HuH-7.5 (cell line): ENCODE measurements around the gene MAL.
"Not testable (repeated sequence)": the region's sequence is repeated elsewhere in the genome, so short reads cannot be mapped to it uniquely, and the experiment has no call there.

Source experiments
- DNase-seq: peaks from one replicate; pipeline ENCODE4 v3.0.0; 2011; ENCODE audit warnings: low spot score

The MAL gene

GRCh38 chr2:95032868-95033603 is 7.5 kb downstream of the MAL start:
- no peak for DNase-seq

DNA sequence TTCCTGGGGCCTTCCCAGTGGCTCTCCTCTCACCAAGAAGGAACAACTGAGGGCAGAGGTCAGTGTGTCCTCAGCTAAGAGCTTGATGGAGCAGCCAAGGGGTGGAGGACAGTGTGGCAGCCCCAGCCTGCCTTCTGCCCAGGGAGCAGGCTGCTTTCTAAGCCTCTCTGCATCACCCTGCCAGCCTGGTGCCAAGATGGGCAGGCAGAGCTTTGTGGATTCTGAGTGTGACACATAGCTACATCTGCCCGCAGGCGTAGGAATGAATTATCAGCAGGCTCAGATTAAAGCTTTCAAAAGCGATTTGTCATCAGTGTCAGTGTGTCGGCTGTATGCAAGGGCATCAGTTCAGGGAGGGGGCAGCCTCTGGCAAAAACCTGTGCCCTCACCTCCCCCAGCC is 8.7 kb downstream of the MAL start:
- no peak for DNase-seq

- no peak for DNase-seq
Measured at GRCh38 chr2:95034818-95035217, 9.3 kb downstream of the MAL start.

DNA sequence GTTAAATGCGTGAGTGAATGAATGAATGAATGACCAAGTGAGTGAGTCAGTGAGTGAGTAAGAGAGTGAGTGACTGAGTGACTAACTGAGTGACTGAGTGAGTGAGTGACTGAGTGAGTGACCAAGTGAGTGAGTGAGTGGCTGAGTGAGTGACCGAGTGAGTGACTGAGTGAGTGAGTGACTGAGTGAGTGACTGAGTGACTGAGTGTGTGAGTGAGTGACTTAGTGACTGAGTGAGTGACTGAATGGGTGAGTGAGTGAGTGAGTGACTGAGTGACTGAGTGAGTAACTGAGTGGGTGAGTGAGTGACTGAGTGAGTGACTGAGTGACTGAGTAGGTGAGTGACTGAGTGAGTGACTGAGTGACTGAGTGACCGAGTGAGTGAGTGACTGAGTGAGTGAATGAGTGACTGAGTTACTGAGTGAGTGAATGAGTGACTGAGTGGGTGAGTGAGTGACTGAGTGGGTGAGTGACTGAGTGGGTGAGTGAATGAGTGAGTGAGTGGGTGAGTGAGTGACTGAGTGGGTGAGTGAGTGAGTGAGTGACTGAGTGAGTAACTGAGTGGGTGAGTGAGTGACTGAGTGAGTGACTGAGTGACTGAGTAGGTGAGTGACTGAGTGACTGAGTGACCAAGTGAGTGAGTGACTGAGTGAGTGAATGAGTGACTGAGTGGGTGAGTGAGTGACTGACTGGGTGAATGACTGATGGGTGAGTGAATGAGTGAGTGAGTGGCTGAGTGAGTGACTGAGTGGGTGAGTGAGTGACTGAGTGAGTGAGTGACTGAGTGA is 11.3 kb downstream of the MAL start:
- DNase-seq = no peak

DNA sequence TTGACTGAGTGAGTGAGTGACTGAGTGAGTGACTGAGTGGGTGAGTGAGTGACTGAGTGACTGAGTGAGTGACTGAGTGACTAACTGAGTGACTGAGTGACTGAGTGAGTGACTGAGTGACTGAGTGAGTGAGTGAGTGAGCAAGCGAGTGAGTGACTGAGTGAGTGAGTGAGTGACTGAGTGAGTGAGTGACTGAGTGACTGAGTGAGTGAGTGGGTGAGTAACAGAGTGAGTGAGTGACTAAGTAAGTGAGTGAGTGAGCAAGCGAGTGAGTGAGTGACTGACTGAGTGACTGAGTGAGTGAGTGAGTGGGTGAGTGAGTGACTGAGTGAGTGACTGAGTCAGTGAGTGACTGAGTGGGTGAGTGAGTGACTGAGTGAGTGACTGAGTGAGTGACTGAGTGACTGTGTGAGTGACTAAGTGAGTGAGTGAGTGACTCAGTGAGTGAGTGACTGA is 11.9 kb downstream of the MAL start:
- no peak for DNase-seq

- DNase-seq = not testable (repeated sequence)
Measured at GRCh38 chr2:95037841-95038585, 12.5 kb downstream of the MAL start.

- no peak for DNase-seq
Measured at GRCh38 chr2:95038635-95039298, 13.3 kb downstream of the MAL start.

- DNase-seq = no peak
Measured at GRCh38 chr2:95039363-95039762, 13.9 kb downstream of the MAL start.

- no peak for DNase-seq
Measured at GRCh38 chr2:95039978-95040377, 14.5 kb downstream of the MAL start.

GRCh38 chr2:95040426-95040825 is 14.9 kb downstream of the MAL start:
- DNase-seq = no peak

DNA sequence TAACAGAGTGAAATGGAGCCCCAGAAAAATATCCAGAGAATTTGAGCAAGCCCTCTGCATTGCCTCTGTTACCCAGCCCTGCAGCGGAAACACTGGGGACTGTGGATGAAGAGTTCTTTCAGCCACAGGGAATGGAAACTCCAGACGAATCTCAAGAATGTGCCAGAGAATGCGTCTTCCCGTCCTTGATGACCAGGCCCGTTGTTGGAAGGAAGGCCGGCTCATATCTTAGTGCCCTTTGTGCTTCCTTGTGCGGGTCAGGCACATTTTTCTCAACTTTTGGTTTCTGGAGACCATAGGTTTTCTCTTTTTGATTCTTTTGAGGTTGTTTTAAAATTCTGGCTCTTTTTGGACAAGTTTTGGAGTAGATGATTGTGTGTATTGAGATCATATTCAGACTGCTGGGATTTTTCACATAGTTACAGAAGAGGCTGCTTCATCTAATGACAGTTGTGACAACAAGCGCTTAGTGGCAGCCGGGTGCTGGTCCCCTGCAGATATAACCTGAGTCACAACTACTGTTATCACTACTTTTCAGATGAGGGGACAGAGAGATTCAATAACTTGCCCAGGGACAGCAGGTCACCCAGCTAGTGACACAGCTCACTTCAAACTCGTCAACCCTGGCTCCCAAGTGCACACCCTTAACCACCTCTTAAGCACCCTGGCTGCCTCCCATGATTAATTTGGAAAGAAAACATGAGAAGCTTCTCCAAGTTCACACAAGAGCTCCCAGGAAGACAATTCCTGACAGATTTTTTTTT is 15.7 kb downstream of the MAL start:
- no peak for DNase-seq

DNA sequence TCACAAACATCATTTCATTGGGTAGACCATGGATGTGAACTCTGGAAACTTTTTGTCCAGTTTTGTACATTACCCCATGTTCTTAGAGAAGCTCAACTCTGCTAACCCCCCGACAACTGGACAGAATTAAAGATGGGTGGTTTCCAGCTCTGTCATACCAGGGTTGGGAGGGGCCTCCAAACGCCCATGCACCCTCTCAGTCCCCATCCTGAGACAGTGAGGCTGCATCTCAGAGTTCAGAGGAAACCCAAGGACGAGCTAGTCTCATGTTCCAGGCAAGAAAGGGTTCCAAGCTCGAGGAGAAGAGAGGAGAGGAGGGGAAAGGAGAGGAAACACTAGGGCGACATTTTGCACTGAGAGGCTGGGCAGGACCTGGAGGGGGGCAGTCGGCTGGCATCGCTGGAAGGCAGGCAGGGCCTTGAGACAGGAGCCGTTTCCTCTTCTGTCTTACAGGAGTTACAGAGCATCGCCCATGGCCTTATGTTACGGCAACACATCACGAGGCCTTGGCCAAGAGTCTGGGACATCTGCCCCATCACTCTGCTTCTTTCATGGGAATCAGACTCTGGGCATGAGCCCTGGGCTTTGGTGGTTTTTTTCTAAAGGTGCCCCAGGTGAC is 16.4 kb downstream of the MAL start:
- DNase-seq = no peak

DNA sequence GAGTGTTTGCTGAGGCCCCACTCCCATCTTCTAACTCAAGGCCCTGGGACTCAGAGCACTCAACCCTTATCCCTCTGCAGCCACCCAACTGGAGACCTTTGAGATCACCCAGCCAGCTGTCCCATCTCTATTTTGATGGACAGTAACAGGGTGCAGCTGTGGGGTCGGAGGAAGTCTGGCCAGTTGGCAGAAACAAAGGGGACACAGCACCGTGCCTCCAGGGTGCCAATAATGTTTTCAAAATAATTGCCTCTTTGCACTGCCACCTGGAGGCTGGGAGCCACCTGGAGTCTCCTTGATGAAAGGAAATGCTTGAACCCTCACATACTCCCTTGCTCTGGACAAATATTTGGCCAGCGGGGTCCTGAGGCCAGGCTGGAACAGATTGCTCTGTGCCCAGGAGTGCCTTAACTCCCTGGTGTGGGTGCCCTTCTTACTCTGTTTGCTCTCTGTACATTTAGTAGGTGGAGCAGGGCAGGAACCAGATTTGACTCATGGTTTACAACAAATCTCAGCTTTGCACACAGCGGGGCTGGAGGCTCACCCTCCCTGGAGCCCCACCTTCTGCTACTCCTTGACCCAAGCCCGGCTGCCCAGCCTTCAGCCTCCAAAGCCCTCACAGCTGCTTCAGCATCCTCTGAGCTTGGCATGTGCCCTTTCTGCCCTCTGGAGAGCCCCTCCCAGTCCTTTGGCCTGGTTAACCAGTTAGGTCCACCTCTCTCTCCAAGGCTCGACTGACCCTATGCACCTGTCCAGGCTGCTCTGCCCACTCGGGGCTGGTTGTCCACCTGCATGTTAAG is 17.2 kb downstream of the MAL start:
- DNase-seq = no peak

- DNase-seq = no peak
Measured at GRCh38 chr2:95043300-95044093, 18.0 kb downstream of the MAL start.

DNA sequence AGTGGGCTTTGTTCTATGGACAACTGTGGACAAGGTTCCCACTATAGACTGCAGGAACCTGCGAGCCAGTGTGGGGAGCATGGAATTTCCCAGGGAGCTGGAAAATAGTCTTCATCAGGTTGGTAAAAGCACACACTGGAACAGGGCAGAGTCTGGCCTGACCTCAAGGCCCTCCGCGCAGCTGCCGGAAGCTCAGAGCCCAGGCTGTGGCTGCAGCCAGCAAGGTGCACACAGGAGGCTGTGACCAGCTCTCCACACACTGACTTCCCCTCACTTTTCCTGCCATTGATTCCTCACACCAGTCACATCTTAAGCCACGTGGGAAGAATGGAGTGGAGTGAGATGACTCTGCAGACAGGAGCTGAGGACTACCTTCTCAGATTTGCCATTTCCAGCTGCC is 19.1 kb downstream of the MAL start:
- DNase-seq = no peak

DNA sequence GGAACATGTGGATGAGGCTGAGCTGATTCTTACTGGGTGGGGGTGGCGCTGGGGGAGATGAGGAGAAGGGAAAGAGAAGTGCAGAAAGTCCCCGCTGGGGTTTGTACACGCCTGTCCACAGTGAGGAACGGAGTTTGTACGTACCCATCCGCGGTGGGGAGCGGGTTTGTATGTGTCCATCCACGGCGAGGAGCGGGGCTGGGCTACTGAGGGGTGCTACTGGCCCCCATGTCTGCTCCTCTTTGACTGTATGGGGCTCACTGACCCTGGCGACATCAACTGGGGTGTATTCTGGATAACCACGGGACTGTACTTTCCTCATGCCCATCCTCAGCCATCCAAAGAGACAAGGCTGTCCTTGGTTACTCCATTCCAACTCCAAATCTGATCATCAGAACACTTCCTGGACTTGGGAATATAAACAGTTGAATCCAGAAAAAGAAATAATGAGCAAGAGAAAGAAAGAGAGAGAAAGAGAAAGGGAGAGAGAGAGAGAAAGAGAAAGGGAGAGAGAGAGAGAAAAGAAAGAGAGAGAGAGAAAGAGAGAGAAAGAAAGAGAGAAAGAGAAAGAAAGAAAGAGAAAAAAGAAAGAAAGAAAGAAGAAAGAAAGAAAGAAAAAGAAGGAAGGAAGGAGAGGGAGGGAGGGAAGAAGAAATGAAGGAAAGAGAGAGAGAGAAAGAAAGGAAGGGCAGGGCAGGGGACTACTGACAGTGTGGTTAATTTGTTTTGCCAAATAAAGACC is 21.0 kb downstream of the MAL start:
- DNase-seq = no peak

GRCh38 chr2:95047629-95048510 is 22.4 kb downstream of the MAL start:
- DNase-seq = no peak
